Erythroblast (primary cell): ENCODE data around the gene MEI1.

ENCODE experiments used
- DNase-seq, 2 experiments: peaks; one replicate each; lab custom pipeline; 2025; lab: John Stamatoyannopoulos, UW
- GATA1 ChIP-seq: IDR thresholded peaks from 2 replicates; pipeline ENCODE4 v1.6.1; 2011; ENCODE audit warnings: low read depth, mild to moderate bottlenecking, control low read depth, low read length, moderate library complexity
- POLR2A ChIP-seq: IDR thresholded peaks from 2 replicates; pipeline ENCODE4 v1.6.1; 2011; ENCODE audit warnings: mild to moderate bottlenecking, low read length

Gene MEI1

DNA sequence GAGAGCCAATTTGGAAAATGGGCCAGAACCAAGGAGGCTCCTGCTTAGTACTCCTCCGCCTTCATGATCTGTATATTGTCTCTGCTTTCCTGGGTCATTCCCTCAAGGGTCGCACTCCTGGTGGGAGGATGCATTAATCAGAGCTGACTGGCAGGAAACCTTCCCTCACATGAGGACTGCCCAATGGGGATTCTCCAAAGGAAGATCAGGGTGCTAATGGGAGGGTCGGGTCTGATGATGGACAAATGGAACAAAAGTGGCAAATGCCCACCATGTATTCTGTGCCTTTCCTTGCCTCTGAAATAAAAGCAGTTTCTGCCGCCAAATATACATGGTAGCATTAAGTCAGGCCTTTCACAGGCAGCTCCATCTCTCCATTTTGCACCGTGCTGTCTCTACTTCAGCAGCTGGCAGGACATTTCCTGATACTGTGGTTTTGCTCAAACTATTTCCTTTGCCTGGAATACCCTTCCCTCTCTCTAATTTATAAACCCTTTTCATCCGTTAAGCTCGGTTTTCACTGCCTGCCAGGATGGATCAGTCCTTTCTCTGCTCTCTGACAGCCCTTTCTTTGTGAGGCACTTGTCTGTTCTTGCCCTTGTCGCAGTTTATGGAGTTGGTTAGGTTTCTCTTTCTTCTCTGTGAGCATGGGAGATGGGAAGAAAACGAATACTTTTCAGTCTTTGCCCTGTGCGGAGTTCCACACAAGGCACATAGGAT, 147.1 kb downstream of the MEI1 start:
- TF ChIP-seq GATA1 = no peak
- TF ChIP-seq POLR2A = no peak
- DNase-seq = no peak

DNA sequence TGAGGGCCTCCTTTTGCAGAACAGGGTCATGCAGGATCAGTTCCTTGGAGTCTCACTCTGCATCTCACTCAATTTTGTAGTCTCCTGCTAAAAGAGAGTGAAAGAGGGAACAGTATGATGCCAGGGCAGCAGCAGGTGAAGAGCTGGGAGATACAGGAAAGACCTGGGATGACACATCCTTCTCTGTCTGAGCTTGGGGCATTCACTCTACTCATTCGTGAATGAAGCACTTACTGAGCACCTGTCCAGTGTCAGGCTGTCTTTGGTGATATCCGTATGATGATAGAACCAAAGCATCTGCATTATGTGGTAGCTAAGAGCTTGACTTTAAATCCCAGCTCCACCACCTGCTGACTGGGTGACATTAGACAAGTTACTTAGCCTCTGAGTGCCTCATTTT, 148.0 kb downstream of the MEI1 start:
- DNase-seq = no peak
- TF ChIP-seq POLR2A = no peak
- no peak for TF ChIP-seq GATA1

DNA sequence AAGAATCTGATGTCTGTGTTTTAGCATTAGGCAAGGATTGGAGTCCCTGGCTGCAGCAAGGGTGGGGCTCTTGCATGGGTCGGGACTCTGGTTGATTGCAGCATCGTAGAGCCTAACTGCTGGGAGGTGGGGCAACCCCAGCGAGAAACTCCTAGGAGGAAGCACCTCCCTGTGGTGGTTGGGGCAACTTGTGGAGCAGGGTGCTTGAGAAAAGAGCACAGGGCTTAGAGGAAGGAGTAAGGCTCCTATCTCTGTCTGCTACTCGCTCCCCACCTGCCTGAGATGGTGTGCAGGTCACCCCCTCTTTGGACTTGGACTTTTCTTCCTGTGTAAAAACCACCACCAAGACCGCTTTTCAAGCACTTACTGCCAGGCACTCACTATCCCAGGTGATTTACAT, 149.2 kb downstream of the MEI1 start:
- TF ChIP-seq GATA1 (no peak), POLR2A (no peak)
- peak; percentile 71 to 86 for DNase-seq
